K562 (cell line): Measurements from ENCODE around the gene HOXB1. TPM values are rescaled to one million over a fixed set of nuclear protein-coding genes. Genes with fewer than 3 reads are reported as not detected.

ENCODE experiments used
- ATAC-seq: fragments of 200-7000 bp; cut with Tn5 transposase; 3 replicates; pipeline ENCODE4 v1.9.1; 2020; ENCODE audit warnings: moderate library complexity
- BruUV-seq: library from RNA; stranded (reverse); fragments of 400-500 nt; replicated peaks from 2 replicates; lab custom pipeline; 2021; lab: Mats Ljungman, UMichigan
- CTCF ChIA-PET: fragments of 300-600 bp; formaldehyde crosslinking; extraction: SDS; loops from one replicate; lab custom pipeline; 2021; ENCODE audit warnings: low intra/inter-chr PET ratio; lab: Yijun Ruan, JAX
- POLR2A ChIA-PET: fragments of 300-600, 350-650 bp; sonication (Branson Sonifier 250); formaldehyde crosslinking; extraction: SDS; loops from one replicate; lab custom pipeline; 2021; ENCODE audit warnings: antibody characterized with exemption, inconsistent platforms; lab: Yijun Ruan, JAX
- DNase-seq, 4 experiments: peaks; one replicate each; pipeline versions ENCODE4 v3.0.0 to v3.0.0-alpha.2; 2011 to 2018; ENCODE audit warnings: low spot score in 3 of 4, mixed read lengths in 3 of 4; ENCODE audit errors: extremely low read depth in 1 of 4
- FAIRE-seq: peaks from 2 replicates; lab custom pipeline; 2011; peaks lifted over from hg19 to GRCh38; lab: Jason Lieb, UNC
- H2AFZ ChIP-seq: 2 replicates; pipeline ENCODE4 v1.6.0; 2011; ENCODE audit warnings: low read depth, low read length, control low read depth, inconsistent platforms
- H3K27ac ChIP-seq: fragments of 200-600 bp; 3 replicates; pipeline ENCODE4 v1.8.0; 2011; ENCODE audit warnings: low read depth, mild to moderate bottlenecking, control low read depth, inconsistent platforms, low read length, moderate library complexity, mixed read lengths; ENCODE audit errors: extremely low read depth
- H3K27me3 ChIP-seq, 2 experiments: fragments of 300-600 bp in 1 of 2; 2 replicates in 1 of 2; 3 replicates in 1 of 2; pipeline versions ENCODE4 v1.6.0 to v1.8.0; 2011; ENCODE audit warnings: inconsistent platforms in 2 of 2, low read length in 2 of 2, mild to moderate bottlenecking in 1 of 2, mixed read lengths in 1 of 2, moderate library complexity in 1 of 2; ENCODE audit not compliant: control insufficient read depth in 2 of 2, insufficient read depth in 2 of 2
- H3K36me3 ChIP-seq: fragments of 300-600 bp; 3 replicates; pipeline ENCODE4 v1.8.0; 2011; ENCODE audit warnings: mild to moderate bottlenecking, low read length, inconsistent platforms; ENCODE audit not compliant: control insufficient read depth, insufficient read depth
- H3K4me1 ChIP-seq, 2 experiments: fragments of 200-600 bp in 1 of 2; replicated peaks in 1 of 2; 2 replicates in 1 of 2; 3 replicates in 1 of 2; pipeline versions ENCODE4 v1.5.1 to v1.8.0; 2011; ENCODE audit warnings: inconsistent platforms in 2 of 2, low read length in 2 of 2, mild to moderate bottlenecking in 1 of 2, mixed read lengths in 1 of 2, moderate library complexity in 1 of 2; ENCODE audit not compliant: control insufficient read depth in 2 of 2, insufficient read depth in 2 of 2
- H3K4me2 ChIP-seq: 2 replicates; pipeline ENCODE4 v1.6.1; 2011; ENCODE audit warnings: low read length, control low read depth, inconsistent platforms, mixed read lengths; ENCODE audit not compliant: insufficient read depth
- H3K4me3 ChIP-seq: fragments of 200-600 bp; sonication (generic), shearing (Covaris generic); 2 replicates; pipeline ENCODE4 v1.5.1; 2016; ENCODE audit warnings: control low read depth, inconsistent platforms
- H3K79me2 ChIP-seq: fragments of 200-600 bp; 3 replicates; pipeline ENCODE4 v1.8.0; 2011; ENCODE audit warnings: low read length, inconsistent platforms; ENCODE audit not compliant: control insufficient read depth, insufficient read depth
- H3K9ac ChIP-seq, 2 experiments: 2 replicates each; pipeline versions ENCODE4 v1.6.0 to v1.6.1; 2011; ENCODE audit warnings: low read depth in 2 of 2, low read length in 2 of 2, control low read depth in 1 of 2, inconsistent platforms in 1 of 2, mild to moderate bottlenecking in 1 of 2, mixed read lengths in 1 of 2; ENCODE audit not compliant: insufficient read depth in 1 of 2
- H3K9me1 ChIP-seq: one replicate; pipeline ENCODE4 v1.6.0; 2011; ENCODE audit warnings: inconsistent platforms, mild to moderate bottlenecking, low read length, moderate library complexity; ENCODE audit not compliant: control insufficient read depth, insufficient read depth
- H3K9me3 ChIP-seq: replicated peaks from 2 replicates; pipeline ENCODE4 v1.5.1; 2011; ENCODE audit warnings: low read depth, low read length, inconsistent platforms; ENCODE audit not compliant: control insufficient read depth, insufficient read depth
- H4K20me1 ChIP-seq: replicated peaks from 2 replicates; pipeline ENCODE4 v1.6.1; 2011; ENCODE audit warnings: low read length, inconsistent platforms, mixed read lengths; ENCODE audit not compliant: control insufficient read depth, insufficient read depth
- CTCF ChIP-seq, 3 experiments: IDR thresholded peaks in 2 of 3; conservative IDR thresholded peaks in 1 of 3; 2 replicates each; pipeline ENCODE4 v1.5.1; 2011 to 2012; ENCODE audit warnings: low read length in 3 of 3, mild to moderate bottlenecking in 3 of 3, control low read depth in 2 of 3, improper control_type of control experiment in 1 of 3, inconsistent platforms in 1 of 3, low read depth in 1 of 3, mixed read lengths in 1 of 3, moderate library complexity in 1 of 3; ENCODE audit not compliant: insufficient read depth in 2 of 3
- YY1 ChIP-seq, 3 experiments: IDR thresholded peaks; 2 replicates each; pipeline ENCODE4 v1.6.1; 2011; ENCODE audit warnings: low read length in 2 of 3, mild to moderate bottlenecking in 2 of 3, moderate library complexity in 2 of 3, borderline replicate concordance in 1 of 3, control low read depth in 1 of 3, low read depth in 1 of 3; ENCODE audit not compliant: insufficient read depth in 3 of 3, insufficient replicate concordance in 2 of 3, control insufficient read depth in 1 of 3, insufficient read length in 1 of 3; ENCODE audit errors: extremely low read depth in 1 of 3
- WGBS: fragments of 100-300 bp; shearing (Covaris generic); methylation state at CpG from one replicate; pipeline ENCODE4 v1.1.6; 2016; ENCODE audit warnings: low coverage, mixed read lengths; ENCODE audit not compliant: insufficient coverage; ENCODE audit errors: missing lambda C conversion rate; 5-methylcytosine and 5-hydroxymethylcytosine counted together
- in situ Hi-C: fragments of 300-500 bp; cut with MboI; formaldehyde crosslinking; loops from 4 replicates; pipeline ENCODE4 v1.15.0; 2018; ENCODE audit warnings: inconsistent platforms, mixed read lengths
- intact Hi-C: fragments of 100-400 bp; cut with micrococcal nuclease; formaldehyde crosslinking; loops from 2 replicates; pipeline ENCODE4 v1.14.2; 2022
- polyA plus RNA-seq, 8 experiments: library from polyadenylated mRNA; depleted of rRNA in 4 of 8; stranded (reverse) in 5 of 8; unstranded in 3 of 8; fragments of >200 nt; fragmentation: Nextera tagmentation in 2 of 8; fragmentation: Illumina TruSeq in 1 of 8; extraction: Ambion mirVana in 2 of 8; extraction: Trizol in 1 of 8; gene quantifications; 2 replicates each; pipeline versions ENCODE4 v1.2.1 to v1.2.3, GENCODE V29; 2011 to 2014; ENCODE audit warnings: inconsistent platforms in 1 of 8, missing spikeins in 1 of 8
- total RNA-seq, 7 experiments: library from RNA; depleted of rRNA in 6 of 7; stranded (reverse); fragments of >200 nt in 6 of 7; fragmentation: Illumina TruSeq in 2 of 7; extraction: Trizol in 2 of 7; gene quantifications; 2 replicates each; pipeline versions ENCODE4 v1.2.1 to v1.2.3, GENCODE V29; 2011 to 2021; ENCODE audit warnings: low replicate concordance in 1 of 7

HOXB1 gene
- total and polyA plus RNA-seq, 9 of the 15 experiments (the other 6 are each of a cell fraction or from before 2014, with no cell fraction given), result 0.04 TPM; not detected in 8

DNA sequence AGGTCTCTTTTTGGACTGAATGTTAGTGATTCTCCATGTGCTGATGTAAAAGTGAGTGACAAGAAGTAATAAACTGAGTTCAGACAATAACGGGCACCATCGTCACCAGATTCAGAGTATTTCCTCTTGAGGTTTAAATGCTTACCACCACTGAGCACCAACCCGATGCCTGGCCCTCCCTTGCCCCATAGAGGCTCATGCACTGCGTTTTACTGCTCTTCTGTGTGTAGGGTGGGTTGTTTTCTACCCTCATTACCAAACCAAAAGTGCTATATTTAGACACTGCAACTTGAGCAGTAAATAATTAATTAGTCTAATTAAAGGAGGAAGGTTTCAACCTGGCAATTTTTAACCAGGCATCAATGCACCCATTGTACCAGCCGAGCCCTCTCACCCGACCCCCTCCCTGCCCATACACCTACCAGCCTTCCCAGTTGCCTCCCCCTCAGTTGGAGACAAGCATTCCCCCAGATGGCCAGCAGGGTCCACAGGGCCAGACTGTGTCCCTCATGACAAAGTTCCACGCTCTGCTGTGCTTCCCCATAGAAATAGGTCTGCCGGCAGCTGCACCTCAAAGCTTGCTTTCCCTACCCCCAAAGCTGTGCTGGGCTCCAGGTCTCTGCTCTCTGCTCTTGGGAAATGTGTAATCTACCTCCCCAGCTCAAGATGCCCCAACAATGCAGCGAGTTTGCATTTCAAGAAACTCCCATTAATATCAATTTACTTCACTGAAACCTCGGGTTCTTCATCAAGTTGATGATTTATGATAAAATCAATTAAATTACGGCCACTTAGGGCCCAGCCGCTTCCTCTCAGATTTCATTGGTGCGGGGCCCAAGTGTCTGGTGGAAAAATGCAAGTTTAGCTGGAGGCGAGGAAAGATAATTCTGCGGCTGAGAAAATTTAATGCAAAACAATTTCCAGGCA, 31.3 kb upstream of the HOXB1 start:
- POLR2A ChIA-PET, result interaction anchor here (1.4 to 1.6 kb wide), 2 partner anchors 15 to 17 kb away, joined by 3 to 8 read pairs; no protein-coding TSS in a partner anchor
- H3K9me1 ChIP-seq, result peaks cover 6% of the 10 kb centered on the region
- no TSS peak for BruUV-seq

More for the DNA sequence above, 31.3 kb upstream of the HOXB1 start:
- Histone ChIP-seq H3K4me1 (peaks cover 10 to 22% of the 10 kb centered on the region in 2 experiments), H2AFZ (no peak overlapping the region), H4K20me1 (no peaks in the 10 kb centered on the region), H3K9me3 (no peaks in the 10 kb centered on the region), H3K79me2 (peaks cover 29% of the 10 kb centered on the region), H3K9ac (no peak overlapping the region), H3K27ac (no peak overlapping the region)
- WGBS, result 85% methylated on average over 15 of the region's 15 CpGs
- in situ Hi-C loops, result no loop called here
- CTCF ChIA-PET, result no interaction called here
- DNase-seq, result peak in 3 of 4 experiments; percentile 47 to 62 (median 59)
- peak; percentile 55 for FAIRE-seq
- TF ChIP-seq CTCF (IDR thresholded peaks at IDR 0.05 in 2 of 3, conservative IDR thresholded peaks at IDR 0.05 in 1 of 3; ENCODE audit: insufficient read depth in 2 of 3, low read depth in 1 of 3, low read length in 3 of 3), result peak; percentile 36 to 47 (median 44); a peak in 5 of 6 replicates
- TF ChIP-seq YY1 (IDR thresholded peaks at IDR 0.05; ENCODE audit: borderline replicate concordance in 1 of 3, control insufficient read depth in 1 of 3, extremely low read depth in 1 of 3, insufficient read depth in 3 of 3, insufficient read length in 1 of 3, insufficient replicate concordance in 2 of 3, low read depth in 1 of 3, low read length in 2 of 3), result no peak
- TF ChIP-seq, all 486 proteins: peak for 1
- peak; percentile 81 for ATAC-seq
- intact Hi-C loops, result no loop called here
- H3K36me3 ChIP-seq, result peaks cover 89% of the 10 kb centered on the region; the same call in 2 of the 3 replicates
- no peak overlapping the region for H3K4me2 ChIP-seq
- H3K4me3 ChIP-seq, result no peak overlapping the region
- no peaks in the 10 kb centered on the region for H3K27me3 ChIP-seq
